Activated naive CD8-positive, alpha-beta T cell treated with anti-CD3 and anti-CD28 coated beads for 36 hours (primary cell): ENCODE measurements around the gene COG3. TPM values are rescaled to one million over a fixed set of nuclear protein-coding genes. Genes with fewer than 3 reads are reported as not detected.
"Not testable (repeated sequence)": the region's sequence is repeated elsewhere in the genome, so short reads cannot be mapped to it uniquely, and the experiment has no call there.

ENCODE experiments used
- DNase-seq: peaks from one replicate; pipeline ENCODE4 v3.0.0; 2021
- H3K27ac Mint-ChIP-seq: one replicate; pipeline ENCODE4 v1.8.0; 2022; ENCODE audit warnings: mild to moderate bottlenecking, moderate library complexity, mixed read lengths
- H3K27me3 Mint-ChIP-seq: one replicate; pipeline ENCODE4 v1.8.0; 2022; ENCODE audit warnings: mild to moderate bottlenecking, mixed read lengths
- H3K36me3 Mint-ChIP-seq: one replicate; pipeline ENCODE4 v1.8.0; 2021; ENCODE audit warnings: mild to moderate bottlenecking, mixed read lengths
- H3K4me1 Mint-ChIP-seq: one replicate; pipeline ENCODE4 v1.8.0; 2021; ENCODE audit warnings: mixed read lengths
- H3K4me3 Mint-ChIP-seq: one replicate; pipeline ENCODE4 v1.8.0; 2022; ENCODE audit warnings: mild to moderate bottlenecking, moderate library complexity, mixed read lengths
- H3K9me3 Mint-ChIP-seq: one replicate; pipeline ENCODE4 v1.8.0; 2022; ENCODE audit warnings: mixed read lengths
- total RNA-seq, 2 experiments: library from RNA; stranded (reverse); gene quantifications; one replicate each; pipeline ENCODE4 v1.2.3, GENCODE V29; 2021

COG3 gene, protein sequence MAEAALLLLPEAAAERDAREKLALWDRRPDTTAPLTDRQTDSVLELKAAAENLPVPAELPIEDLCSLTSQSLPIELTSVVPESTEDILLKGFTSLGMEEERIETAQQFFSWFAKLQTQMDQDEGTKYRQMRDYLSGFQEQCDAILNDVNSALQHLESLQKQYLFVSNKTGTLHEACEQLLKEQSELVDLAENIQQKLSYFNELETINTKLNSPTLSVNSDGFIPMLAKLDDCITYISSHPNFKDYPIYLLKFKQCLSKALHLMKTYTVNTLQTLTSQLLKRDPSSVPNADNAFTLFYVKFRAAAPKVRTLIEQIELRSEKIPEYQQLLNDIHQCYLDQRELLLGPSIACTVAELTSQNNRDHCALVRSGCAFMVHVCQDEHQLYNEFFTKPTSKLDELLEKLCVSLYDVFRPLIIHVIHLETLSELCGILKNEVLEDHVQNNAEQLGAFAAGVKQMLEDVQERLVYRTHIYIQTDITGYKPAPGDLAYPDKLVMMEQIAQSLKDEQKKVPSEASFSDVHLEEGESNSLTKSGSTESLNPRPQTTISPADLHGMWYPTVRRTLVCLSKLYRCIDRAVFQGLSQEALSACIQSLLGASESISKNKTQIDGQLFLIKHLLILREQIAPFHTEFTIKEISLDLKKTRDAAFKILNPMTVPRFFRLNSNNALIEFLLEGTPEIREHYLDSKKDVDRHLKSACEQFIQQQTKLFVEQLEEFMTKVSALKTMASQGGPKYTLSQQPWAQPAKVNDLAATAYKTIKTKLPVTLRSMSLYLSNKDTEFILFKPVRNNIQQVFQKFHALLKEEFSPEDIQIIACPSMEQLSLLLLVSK
- total RNA-seq = 10 to 100 TPM; 17.1 to 17.4 TPM

DNA sequence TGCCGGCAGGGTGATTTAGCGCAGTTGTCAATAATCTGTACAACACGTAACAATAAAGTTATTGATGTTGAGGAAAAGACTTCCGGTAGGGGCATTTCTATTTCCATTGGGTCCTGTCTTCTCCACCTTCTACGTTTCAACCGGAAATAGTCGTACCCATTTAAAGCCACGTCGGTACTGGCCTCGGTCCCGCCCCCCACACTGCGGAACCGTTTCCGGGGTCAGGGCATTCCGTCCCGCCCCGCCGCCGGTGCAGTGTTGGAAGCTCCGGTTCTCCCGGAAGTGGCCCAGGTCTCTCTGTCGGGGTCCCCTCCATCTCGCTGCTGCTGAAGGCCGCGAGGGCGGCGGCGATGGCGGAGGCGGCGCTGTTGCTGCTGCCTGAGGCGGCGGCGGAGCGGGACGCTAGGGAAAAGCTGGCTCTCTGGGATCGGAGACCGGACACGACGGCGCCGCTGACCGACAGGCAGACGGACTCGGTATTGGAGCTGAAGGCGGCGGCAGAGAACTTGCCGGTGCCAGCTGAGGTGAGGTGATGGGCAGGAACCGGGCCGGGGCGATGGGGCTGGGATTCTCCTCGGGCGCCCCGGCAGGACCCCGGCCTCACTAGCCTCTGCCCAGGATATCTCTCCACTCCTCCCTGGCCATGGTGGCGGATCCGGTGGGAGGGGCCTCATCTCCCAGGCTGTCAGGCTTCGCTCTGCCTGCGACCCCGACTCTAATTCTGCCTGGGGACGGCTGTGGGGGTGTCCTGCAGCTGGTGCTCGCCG is at the start of gene COG3:
TSS of gene COG3 (plus strand) at position 253 of the 767 bp plus-strand sequence. CDS start at position 351, 98 bp downstream.
- DNase-seq = peak; percentile 95
- Mint-ChIP-seq H3K27me3 (no peaks in the 10 kb centered on the region), H3K4me3 (peak within 1 kb of the TSS; percentile 91), H3K4me1 (peaks cover 41% of the 10 kb centered on the region), H3K27ac (peak within 1 kb of the TSS; percentile 90), H3K36me3 (peaks cover 8% of the 10 kb centered on the region), H3K9me3 (no peaks in the 10 kb centered on the region)

DNA sequence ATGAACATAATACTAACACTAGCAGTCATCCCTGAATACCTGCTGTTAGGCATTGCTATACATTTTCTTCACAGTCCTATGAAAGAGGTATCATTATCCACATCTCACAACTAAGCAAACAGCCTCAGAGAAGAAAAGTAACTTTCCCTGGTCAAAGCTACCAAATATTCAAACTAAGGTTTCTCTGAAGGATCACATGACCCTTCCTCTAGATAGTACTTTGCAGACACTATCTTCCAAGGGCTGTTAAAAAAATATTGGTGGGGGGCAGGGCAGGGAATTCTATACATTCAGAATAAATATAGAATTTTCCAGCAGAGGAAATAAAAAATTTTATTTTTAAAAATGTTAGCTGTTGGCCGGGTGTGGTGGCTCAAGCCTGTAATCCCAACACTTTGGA is 49.6 kb upstream of the COG3 start:
- no peak overlapping the region for H3K27ac Mint-ChIP-seq
- peaks cover 25% of the 10 kb centered on the region for H3K4me1 Mint-ChIP-seq
- H3K36me3 Mint-ChIP-seq = peaks cover 4% of the 10 kb centered on the region
- no peaks in the 10 kb centered on the region for H3K27me3 Mint-ChIP-seq
- peak overlapping the region; percentile 22 for H3K4me3 Mint-ChIP-seq
- DNase-seq = no peak
- no peaks in the 10 kb centered on the region for H3K9me3 Mint-ChIP-seq

DNA sequence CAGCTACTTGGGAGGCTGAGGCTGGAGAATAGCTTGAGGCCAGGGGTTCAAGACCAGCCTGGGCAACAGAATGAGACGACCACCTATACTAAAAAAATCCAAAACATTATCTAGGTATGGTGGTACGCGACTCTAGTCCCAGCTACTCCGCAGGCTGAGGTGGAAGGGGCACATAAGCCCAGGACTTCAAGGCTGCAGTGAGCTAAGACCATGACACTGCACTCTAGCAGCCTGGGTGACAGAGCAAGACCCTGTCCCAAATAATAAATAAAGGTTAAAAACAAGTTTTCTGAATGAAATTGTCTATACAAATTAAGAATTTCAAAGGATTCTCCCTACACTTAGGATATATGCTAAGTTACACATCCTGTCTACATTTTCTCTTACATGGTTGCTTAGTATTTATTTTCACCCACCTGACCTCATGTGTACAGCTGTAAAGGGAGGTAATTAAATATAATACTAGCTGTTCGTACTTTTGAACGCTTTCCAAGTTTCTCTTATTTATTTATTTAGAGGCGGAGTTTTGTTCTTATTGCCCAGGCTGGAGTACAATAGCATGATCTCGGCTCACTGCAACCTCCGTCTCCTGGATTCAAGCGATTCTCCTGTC is 48.1 kb upstream of the COG3 start:
- Mint-ChIP-seq H3K9me3 (no peaks in the 10 kb centered on the region), H3K36me3 (peaks cover 2% of the 10 kb centered on the region), H3K27me3 (no peaks in the 10 kb centered on the region), H3K4me3 (peak overlapping the region; percentile 94), H3K4me1 (peaks cover 22% of the 10 kb centered on the region), H3K27ac (peak overlapping the region; percentile 96)
- no peak for DNase-seq

DNA sequence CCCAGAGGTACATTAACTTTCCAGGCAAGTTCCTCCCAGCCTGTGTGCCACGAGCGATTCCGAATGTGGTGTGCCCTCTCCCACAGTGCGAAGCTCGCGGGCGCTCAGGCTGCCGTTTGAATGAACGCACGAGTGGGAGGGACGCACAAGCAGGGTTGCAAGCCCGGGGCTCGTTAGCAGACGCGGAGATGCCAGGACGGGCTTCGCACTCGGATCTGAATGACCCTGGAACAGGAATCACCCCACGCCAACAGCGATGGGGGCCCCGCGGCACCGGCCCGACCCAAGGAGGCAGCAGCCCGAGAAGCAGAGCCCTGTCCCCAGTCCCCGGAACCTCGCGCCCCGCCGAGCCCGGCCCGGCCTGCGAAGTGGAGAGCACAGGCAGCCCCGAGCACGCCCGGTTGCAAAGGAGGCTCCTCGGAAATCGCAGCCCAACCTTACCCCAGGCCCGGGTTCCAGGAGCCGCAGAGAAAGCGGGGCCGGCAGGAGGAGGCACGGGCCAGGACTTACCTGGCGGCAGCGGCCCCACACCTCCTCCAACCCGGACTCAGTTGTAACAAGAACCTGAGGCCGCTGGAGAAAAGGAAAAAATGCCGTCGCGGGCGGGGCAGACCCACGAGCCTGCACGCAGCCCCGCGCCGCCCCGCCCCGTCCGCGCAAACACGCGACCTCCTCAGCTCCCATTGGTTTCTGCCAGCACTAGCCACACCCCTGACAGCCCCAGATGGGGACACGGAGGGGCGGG is 46.8 kb upstream of the COG3 start, which contains the start of gene SLC25A30:
TSS of gene SLC25A30 (minus strand) at position 584 of the 745 bp plus-strand sequence. CDS start 6,948 bp downstream, outside the sequence.
- Mint-ChIP-seq H3K9me3 (no peaks in the 10 kb centered on the region), H3K27ac (peak within 1 kb of the TSS; percentile 96), H3K4me3 (peak within 1 kb of the TSS; percentile 94), H3K4me1 (peaks cover 18% of the 10 kb centered on the region), H3K36me3 (peaks cover 2% of the 10 kb centered on the region), H3K27me3 (no peaks in the 10 kb centered on the region)
- DNase-seq = peak; percentile 94

DNA sequence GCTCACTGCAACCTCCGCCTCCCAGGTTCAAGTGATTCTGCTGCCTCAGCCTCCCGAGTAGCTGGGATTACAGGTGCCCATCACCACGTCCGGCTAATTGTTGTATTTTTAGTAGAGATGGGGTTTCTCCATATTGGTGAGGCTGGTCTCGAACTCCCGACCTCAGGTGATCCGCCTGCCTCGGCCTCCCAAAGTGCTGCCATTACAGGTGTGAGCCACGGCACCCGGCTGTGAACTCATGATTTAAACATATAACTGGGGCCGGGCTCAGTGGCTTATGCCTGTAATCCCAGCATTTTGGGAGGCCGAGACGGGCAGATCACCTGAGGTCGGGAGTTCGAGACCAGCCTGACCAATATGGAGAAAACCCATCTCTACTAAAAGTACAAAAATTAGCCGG is 45.4 kb upstream of the COG3 start:
- H3K4me1 Mint-ChIP-seq = peaks cover 18% of the 10 kb centered on the region
- DNase-seq, H3K27me3 Mint-ChIP-seq, H3K27ac Mint-ChIP-seq, H3K4me3 Mint-ChIP-seq, H3K36me3 Mint-ChIP-seq, H3K9me3 Mint-ChIP-seq: not testable (repeated sequence)

DNA sequence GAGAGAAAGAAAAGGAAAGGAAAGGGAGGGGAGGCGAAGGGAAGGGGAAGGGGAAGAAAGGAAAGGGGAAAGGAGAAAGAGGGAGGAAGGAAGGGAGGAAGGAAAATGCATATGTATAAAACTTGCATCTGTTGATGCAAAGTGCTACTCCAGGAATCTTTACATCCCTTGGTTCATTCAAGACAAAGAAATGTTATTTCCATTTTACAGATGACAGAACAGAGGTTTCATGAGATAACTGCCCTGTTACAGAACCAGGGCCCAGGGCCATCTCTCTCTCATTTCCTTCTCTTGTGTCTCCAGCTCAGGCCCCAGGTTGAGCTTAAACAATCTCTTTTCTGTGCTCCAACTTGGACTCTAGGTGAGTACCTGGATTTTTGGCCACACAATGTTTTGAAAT is 44.8 kb upstream of the COG3 start:
- peak overlapping the region; percentile 10 for H3K4me3 Mint-ChIP-seq
- no peak overlapping the region for H3K27ac Mint-ChIP-seq

DNA sequence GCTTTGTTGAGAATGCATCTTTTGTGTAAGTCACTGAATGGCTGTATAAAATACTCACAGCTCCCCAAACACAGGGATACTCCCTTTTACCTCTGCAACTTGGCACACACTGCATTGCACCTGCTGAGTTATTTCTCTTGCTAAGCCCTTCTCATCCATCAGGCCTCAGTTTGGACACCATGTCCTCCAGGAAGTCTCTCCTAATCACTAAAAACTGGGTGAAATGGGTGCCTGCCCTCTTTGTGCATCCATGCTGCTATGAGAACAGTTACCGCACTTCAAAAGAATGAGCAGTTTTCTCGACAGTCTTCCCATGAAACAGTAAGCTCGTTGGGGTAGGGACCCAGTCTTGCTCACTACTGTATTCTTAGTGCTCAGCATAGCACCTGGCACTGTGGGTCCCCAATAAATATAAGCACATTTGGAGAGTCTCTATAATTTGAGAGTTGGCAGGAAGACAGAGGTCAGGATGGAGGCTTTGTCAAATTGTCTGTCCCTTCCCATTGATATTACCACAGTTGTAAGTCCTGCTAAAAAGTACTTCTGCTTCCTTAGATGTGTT is 41.9 kb upstream of the COG3 start:
- no peaks in the 10 kb centered on the region for H3K36me3 Mint-ChIP-seq
- H3K27ac Mint-ChIP-seq = no peak overlapping the region
- no peak for DNase-seq
- H3K4me3 Mint-ChIP-seq = no peak overlapping the region
- no peaks in the 10 kb centered on the region for H3K9me3 Mint-ChIP-seq
- H3K4me1 Mint-ChIP-seq = peaks cover 4% of the 10 kb centered on the region
- no peaks in the 10 kb centered on the region for H3K27me3 Mint-ChIP-seq

More for the DNA sequence above, 44.8 kb upstream of the COG3 start:
- no peaks in the 10 kb centered on the region for H3K27me3 Mint-ChIP-seq
- H3K36me3 Mint-ChIP-seq = no peaks in the 10 kb centered on the region
- DNase-seq = no peak
- no peaks in the 10 kb centered on the region for H3K9me3 Mint-ChIP-seq
- peaks cover 13% of the 10 kb centered on the region for H3K4me1 Mint-ChIP-seq

DNA sequence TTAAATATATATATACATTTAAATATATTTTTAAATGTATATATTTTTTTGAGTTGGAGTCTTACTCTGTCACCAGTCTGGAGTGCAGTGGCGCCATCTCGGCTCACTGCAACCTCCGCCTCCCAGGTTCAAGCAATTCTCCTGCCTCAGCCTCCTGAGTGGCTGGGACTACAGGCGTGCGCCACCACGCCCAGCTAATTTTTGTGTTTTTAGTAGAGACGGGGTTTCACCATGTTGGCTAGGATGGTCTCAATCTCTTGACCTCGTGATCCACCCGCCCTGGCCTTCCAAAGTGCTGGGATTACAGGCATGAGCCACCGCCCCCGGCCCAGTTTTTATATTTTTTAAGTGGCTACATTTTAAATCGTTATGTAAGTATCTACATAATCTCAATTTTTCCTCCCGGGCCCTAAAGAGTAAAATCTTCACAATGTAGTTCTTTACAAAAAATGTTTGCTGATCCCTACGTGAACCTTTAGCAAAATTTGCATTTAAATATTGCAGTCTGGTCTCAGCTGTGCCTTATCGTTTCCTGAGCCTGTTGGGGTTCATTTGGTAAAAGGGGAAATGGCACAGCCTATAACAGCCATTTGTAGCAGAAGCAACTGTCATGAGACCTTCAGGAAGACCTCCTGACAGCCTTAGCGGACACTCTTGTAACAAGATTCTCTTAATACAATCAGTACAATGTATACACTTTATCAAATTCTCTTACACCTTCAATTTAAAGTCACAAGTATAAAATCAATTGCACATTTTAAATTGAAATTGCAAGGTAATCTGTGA is 38.5 kb upstream of the COG3 start:
- H3K27ac Mint-ChIP-seq, H3K27me3 Mint-ChIP-seq, DNase-seq, H3K4me1 Mint-ChIP-seq, H3K9me3 Mint-ChIP-seq, H3K4me3 Mint-ChIP-seq, H3K36me3 Mint-ChIP-seq: not testable (repeated sequence)

DNA sequence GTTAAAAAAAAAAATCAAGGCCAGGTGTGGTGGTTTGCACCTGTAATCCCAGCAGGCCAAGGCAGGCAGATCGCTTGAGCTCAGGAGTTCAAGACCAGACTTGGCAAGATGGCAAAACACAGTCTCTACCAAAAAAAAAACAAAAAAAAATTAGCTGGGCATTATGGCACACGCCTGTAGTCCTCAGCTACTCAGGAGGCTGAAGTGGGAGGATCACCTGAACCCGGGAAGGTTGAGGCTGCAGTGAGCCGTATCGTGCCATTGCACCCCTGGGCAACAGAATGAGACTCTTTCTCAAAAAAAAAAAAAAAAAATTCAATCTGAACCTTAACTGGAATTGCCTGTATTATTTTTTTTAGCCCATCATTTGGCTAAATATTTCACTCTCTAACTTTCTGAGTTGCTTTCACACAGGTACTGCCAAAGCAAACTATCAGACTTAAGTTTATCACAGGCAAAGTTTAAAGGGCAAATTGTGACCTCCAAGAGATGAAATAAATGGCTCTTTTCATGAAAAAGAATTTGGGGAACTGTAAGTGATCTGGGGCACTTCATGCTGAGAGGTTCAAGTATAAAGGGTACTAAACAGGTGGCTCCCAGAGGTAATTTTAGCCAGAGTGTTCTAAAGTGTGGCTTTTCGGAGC is 31.9 kb upstream of the COG3 start:
- H3K27ac Mint-ChIP-seq = no peak overlapping the region
- no peak for DNase-seq
- H3K9me3 Mint-ChIP-seq = no peaks in the 10 kb centered on the region
- H3K27me3 Mint-ChIP-seq = no peaks in the 10 kb centered on the region
- no peak overlapping the region for H3K4me3 Mint-ChIP-seq
- H3K4me1 Mint-ChIP-seq = no peaks in the 10 kb centered on the region
- no peaks in the 10 kb centered on the region for H3K36me3 Mint-ChIP-seq

DNA sequence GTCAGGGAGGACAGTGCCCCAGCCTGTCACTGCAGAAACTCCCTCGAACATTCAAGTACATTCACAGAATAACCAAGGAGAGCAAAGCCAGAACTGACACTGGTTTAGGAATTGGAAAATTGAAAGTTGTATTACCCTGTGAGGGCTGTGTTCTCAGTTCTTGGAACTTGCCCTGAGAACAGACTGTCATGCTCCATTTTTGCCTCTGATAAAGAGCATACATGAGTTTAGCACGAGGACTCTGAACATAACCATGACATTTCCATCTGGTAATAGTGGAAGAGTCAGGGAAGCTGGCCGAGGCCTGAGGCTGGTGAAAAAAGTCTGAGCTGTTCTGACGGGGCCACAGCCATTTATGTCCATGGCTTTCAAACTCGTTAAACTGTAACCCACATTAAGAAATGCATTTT is 31.4 kb upstream of the COG3 start:
- H3K27me3 Mint-ChIP-seq = no peaks in the 10 kb centered on the region
- DNase-seq = no peak
- no peaks in the 10 kb centered on the region for H3K9me3 Mint-ChIP-seq
- no peaks in the 10 kb centered on the region for H3K36me3 Mint-ChIP-seq
- no peak overlapping the region for H3K4me3 Mint-ChIP-seq
- H3K4me1 Mint-ChIP-seq = no peaks in the 10 kb centered on the region
- no peak overlapping the region for H3K27ac Mint-ChIP-seq

DNA sequence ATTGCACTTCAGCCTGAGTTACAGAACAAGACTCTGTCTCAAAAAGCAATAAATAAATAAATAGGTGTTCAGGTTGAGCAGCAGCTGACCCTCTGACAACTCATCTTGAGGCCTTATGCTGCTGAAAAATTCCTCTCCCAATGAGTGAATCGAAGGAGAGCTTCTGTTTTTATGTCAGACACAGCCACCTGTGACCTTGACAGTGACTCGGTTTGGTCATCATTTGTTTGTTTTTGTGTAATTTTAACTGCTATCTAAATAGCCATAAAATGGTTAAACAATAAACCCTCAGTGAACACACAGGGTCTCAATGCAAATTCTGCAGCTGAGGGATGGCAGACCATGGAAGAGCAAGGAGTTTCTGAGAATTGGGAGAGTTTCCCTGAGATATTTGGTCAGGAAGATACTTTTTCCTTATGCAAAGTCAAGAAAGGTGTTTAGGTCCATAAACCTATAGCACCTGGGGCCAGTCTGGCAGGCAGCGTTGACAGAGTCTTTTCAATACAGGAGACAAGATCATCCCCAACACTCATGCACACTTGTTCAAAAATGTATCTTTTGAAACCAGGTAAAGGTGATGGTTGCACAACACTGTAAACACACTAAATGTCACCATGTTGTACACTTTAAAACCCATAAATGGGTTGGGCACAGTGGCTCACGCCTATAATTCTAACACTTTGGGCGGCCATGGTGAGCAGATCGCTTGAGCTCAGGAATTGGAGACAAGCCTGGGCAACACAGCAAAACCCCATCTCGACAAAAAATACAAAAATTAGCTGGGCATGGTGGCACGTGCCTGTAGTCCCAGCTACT is 30.0 kb upstream of the COG3 start:
- H3K36me3 Mint-ChIP-seq = no peaks in the 10 kb centered on the region
- H3K9me3 Mint-ChIP-seq = no peaks in the 10 kb centered on the region
- no peaks in the 10 kb centered on the region for H3K4me1 Mint-ChIP-seq
- H3K4me3 Mint-ChIP-seq = no peak overlapping the region
- no peak overlapping the region for H3K27ac Mint-ChIP-seq
- DNase-seq = no peak
- no peaks in the 10 kb centered on the region for H3K27me3 Mint-ChIP-seq

DNA sequence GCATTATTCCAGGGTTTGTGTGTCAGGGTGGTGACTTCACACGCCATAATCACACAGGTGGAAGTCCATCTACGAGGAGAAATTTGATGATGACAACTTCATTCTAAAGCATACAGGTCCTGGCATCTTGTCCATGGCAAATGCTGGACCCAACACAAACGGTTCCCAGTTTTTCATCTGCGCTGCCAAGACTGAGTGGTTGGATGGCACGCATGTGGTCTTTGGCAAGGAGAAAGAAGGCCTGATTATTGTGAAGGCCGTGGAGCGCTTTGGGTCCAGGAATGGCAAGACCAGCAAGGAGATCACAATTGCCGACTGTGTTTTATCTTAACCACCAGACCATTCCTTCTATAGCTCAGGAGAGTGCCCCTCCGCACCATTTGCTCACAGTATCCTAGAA is 28.4 kb upstream of the COG3 start:
- H3K36me3 Mint-ChIP-seq = no peaks in the 10 kb centered on the region
- H3K4me3 Mint-ChIP-seq = no peak overlapping the region
- no peaks in the 10 kb centered on the region for H3K9me3 Mint-ChIP-seq
- no peak overlapping the region for H3K27ac Mint-ChIP-seq
- no peaks in the 10 kb centered on the region for H3K27me3 Mint-ChIP-seq
- no peak for DNase-seq
- peaks cover 2% of the 10 kb centered on the region for H3K4me1 Mint-ChIP-seq
